HL-60 (cell line): ENCODE results near the gene PARD6G.

ENCODE experiments used
- DNase-seq, 2 experiments: peaks; one replicate each; pipeline ENCODE4 v3.0.0-alpha.2; 2010 to 2020; ENCODE audit warnings: low read depth in 1 of 2, low spot score in 1 of 2
- H3K27ac ChIP-seq: fragments of 250-450 bp; sonication (Bioruptor Pico); replicated peaks from 2 replicates; pipeline ENCODE4 v1.5.1; 2020; ENCODE audit warnings: mild to moderate bottlenecking, moderate library complexity
- H3K27me3 ChIP-seq: fragments of 250-450 bp; sonication (Bioruptor Pico); 2 replicates; pipeline ENCODE4 v1.5.1; 2021; ENCODE audit warnings: mild to moderate bottlenecking, moderate library complexity; ENCODE audit not compliant: insufficient read depth, poor library complexity, severe bottlenecking
- H3K4me3 ChIP-seq: replicated peaks from 2 replicates; pipeline ENCODE4 v1.5.1; 2011; ENCODE audit warnings: mild to moderate bottlenecking, control low read depth, low read length; ENCODE audit not compliant: insufficient read depth
- GABPA ChIP-seq: IDR thresholded peaks from 2 replicates; pipeline ENCODE4 v1.6.1; 2012; ENCODE audit warnings: low read depth
- POLR2AphosphoS5 ChIP-seq: IDR thresholded peaks from 2 replicates; pipeline ENCODE4 v1.6.1; 2012; ENCODE audit warnings: low read depth
- SPI1 ChIP-seq: IDR thresholded peaks from 2 replicates; pipeline ENCODE4 v1.6.1; 2012; ENCODE audit warnings: low read depth, mild to moderate bottlenecking, borderline replicate concordance
- TF ChIP-seq, protein P1 (sequence below): IDR thresholded peaks from one replicate; pipeline ENCODE4 v1.5.1; 2011; ENCODE audit warnings: low read length, control low read depth, inconsistent platforms; ENCODE audit not compliant: insufficient read depth
- TF ChIP-seq, protein P2 (sequence below): IDR thresholded peaks from 2 replicates; pipeline ENCODE4 v1.6.1; 2012; ENCODE audit warnings: low read depth; ENCODE audit not compliant: insufficient replicate concordance

PARD6G gene

DNA sequence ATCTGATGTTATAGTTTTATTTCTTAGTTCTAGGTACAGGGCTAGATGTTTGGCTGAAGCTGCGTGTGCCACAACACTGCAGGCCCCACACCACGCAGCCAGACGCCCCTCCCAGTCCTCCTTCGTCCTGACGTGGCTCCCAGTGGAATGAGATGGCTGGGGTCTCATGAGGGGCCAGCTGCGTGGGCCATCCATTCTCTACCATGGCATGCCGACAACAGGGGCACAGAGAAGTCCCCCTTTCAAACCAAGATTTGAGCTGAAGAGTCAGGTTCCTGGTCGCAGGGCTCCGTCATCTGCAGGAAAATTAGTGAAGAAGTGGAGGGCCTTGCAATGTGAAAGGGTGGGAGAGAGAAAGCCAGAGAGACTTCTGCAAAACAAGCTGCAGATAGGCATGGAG lies 64.5 kb downstream of the PARD6G start:
- Histone ChIP-seq H3K27me3 (no peaks in the 10 kb centered on the region), H3K27ac (no peak overlapping the region), H3K4me3 (no peak overlapping the region)
- DNase-seq: no peak
- TF ChIP-seq POLR2AphosphoS5 (no peak), SPI1 (no peak), GABPA (no peak)
- TF ChIP-seq, protein P1, sequence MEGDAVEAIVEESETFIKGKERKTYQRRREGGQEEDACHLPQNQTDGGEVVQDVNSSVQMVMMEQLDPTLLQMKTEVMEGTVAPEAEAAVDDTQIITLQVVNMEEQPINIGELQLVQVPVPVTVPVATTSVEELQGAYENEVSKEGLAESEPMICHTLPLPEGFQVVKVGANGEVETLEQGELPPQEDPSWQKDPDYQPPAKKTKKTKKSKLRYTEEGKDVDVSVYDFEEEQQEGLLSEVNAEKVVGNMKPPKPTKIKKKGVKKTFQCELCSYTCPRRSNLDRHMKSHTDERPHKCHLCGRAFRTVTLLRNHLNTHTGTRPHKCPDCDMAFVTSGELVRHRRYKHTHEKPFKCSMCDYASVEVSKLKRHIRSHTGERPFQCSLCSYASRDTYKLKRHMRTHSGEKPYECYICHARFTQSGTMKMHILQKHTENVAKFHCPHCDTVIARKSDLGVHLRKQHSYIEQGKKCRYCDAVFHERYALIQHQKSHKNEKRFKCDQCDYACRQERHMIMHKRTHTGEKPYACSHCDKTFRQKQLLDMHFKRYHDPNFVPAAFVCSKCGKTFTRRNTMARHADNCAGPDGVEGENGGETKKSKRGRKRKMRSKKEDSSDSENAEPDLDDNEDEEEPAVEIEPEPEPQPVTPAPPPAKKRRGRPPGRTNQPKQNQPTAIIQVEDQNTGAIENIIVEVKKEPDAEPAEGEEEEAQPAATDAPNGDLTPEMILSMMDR: no peak
- TF ChIP-seq, protein P2, sequence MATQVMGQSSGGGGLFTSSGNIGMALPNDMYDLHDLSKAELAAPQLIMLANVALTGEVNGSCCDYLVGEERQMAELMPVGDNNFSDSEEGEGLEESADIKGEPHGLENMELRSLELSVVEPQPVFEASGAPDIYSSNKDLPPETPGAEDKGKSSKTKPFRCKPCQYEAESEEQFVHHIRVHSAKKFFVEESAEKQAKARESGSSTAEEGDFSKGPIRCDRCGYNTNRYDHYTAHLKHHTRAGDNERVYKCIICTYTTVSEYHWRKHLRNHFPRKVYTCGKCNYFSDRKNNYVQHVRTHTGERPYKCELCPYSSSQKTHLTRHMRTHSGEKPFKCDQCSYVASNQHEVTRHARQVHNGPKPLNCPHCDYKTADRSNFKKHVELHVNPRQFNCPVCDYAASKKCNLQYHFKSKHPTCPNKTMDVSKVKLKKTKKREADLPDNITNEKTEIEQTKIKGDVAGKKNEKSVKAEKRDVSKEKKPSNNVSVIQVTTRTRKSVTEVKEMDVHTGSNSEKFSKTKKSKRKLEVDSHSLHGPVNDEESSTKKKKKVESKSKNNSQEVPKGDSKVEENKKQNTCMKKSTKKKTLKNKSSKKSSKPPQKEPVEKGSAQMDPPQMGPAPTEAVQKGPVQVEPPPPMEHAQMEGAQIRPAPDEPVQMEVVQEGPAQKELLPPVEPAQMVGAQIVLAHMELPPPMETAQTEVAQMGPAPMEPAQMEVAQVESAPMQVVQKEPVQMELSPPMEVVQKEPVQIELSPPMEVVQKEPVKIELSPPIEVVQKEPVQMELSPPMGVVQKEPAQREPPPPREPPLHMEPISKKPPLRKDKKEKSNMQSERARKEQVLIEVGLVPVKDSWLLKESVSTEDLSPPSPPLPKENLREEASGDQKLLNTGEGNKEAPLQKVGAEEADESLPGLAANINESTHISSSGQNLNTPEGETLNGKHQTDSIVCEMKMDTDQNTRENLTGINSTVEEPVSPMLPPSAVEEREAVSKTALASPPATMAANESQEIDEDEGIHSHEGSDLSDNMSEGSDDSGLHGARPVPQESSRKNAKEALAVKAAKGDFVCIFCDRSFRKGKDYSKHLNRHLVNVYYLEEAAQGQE: no peak

DNA sequence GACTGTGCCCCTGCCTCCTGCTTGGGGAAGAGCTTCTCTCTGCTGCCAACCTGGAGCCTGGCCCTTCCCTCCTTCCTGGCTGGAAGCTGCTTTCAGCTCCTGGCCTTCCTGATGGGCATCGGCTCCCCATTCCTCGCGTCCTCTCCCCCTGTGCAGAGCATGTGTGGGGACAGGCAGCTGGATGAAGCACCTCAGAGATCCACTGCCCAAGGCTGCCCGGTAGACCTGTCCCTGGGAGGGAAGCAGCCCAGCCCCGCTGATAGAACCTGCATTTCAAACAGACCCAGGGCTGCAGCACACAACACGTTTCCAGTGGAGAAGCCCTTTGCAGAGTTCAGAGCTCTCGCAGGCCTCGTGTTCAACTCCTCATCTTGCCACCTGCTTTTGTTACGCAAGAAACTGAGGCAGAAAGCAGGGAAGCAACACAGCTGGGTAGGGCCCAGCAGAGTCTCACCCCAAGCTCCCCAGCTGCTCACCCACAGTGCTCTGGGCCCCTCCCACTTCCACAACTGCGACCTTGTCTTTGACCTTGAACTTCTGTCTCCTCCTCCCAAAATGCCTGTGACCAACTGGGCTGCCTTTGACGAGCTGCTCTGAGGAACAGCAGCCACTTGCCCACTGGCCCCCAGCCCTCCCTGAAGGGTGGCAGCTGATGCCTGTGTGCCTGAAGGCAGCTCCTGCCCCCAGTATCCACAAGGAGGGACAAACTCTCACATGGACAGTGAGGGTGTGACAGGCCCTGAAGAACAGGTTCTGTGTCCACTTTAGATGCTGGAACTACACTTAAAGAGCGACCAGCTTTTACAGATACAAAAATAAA lies 65.5 kb downstream of the PARD6G start:
- Histone ChIP-seq H3K4me3 (no peak overlapping the region), H3K27ac (no peak overlapping the region), H3K27me3 (no peaks in the 10 kb centered on the region)
- peak; percentile 79 for TF ChIP-seq POLR2AphosphoS5
- no peak for TF ChIP-seq SPI1
- DNase-seq: peak; percentile 70 to 77

DNA sequence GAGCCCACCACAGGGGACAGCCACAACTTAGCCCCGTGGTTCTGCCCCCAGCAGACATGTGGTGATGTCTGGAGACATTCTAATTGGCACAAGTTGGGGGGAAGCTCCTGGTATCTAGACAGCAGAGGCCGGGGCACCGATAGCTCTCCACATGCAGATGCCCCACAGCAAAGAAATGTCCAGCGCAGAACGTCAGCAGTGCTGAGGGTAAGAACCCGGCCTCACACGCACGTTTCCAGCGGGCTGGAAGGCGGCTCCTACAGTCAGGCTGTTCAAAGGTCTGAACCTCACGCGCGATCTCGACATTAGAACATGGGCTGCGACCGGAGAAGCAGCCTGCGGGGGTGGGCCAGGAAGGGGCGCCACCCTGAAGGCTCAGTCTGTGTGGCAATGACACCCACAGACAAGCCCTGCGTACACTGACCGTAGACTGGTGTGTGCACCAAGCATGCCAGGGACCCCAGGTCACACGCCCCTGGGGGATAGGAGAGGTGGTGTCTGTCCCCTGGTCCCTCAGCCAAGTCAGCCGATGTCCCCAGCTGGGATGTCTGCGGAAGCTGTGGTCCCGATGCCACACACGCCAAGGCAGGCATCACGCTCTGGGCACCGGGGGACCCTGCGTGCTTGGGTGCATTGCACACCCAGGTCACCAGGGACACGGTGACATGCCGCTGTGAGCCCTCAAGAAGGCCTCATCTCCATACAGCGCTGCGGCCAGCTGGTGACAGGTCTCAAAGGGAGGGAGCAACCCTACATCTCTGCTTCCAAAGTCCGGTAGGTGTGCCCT lies 66.3 kb downstream of the PARD6G start:
- TF ChIP-seq, protein P2: no peak
- TF ChIP-seq GABPA (no peak), SPI1 (no peak), POLR2AphosphoS5 (no peak)
- TF ChIP-seq, protein P1: no peak
- Histone ChIP-seq H3K27me3 (no peaks in the 10 kb centered on the region), H3K27ac (no peak overlapping the region), H3K4me3 (no peak overlapping the region)
- no peak for DNase-seq

DNA sequence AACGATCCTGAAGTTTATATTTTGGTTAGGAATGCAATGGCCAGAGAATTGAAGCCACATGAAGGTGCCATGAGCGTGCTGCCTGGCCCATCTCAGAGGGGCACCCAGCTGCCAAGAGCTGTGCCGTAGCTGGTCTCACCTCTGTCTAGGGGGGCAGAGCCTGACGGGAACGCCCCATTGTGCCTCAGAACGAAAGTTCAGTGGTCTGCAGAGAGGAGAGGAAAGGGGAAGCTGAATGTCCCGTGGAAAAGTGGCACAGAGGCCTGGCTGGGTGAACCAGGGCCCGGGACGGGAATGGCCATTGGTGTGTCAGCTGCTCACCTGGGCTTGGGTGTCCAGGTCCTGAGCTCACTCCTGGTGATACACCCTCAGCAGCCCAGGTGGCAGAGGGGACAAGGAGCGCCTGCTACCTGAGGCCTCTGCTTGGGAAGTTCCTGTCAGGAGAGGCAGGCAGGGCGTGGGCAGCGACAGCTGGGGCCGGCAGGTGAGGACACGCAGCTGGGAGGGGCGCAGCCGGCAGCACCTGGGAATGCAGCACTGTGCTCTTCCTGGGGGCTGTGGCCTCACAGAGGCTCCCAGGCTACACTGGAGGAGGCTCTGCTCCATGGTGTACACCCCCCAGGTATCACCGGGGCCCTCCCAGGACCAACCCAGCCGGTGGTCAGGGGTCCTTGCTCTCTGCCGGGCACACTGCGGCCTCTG lies 67.3 kb downstream of the PARD6G start:
- TF ChIP-seq GABPA: no peak
- no peak overlapping the region for H3K27ac ChIP-seq
- H3K4me3 ChIP-seq: no peak overlapping the region
- no peaks in the 10 kb centered on the region for H3K27me3 ChIP-seq
- no peak for DNase-seq
